Measurements from ENCODE around the gene SLC28A2.

GRCh38 chr15:45230245-45230965, 21.6 kb upstream of the SLC28A2 start:
- TF ChIP-seq CTCF (IDR thresholded peaks at IDR 0.05) (no peak), POLR2AphosphoS5 (IDR thresholded peaks at IDR 0.05; ENCODE audit: low read depth, low read length) (no peak), REST (IDR thresholded peaks at IDR 0.05; ENCODE audit: insufficient read depth in 1 of 2, low read depth in 2 of 2, low read length in 1 of 2) (no peak), SIN3A (IDR thresholded peaks at IDR 0.05; ENCODE audit: borderline replicate concordance, insufficient read depth, low read depth, low read length) (no peak)
